GM12891 (cell line): ENCODE results near the gene TM2D3.
"Not testable (repeated sequence)": the region's sequence is repeated elsewhere in the genome, so short reads cannot be mapped to it uniquely, and the experiment has no call there.

Experiments
- DNase-seq: peaks from one replicate; pipeline ENCODE4 v3.0.0; 2011; ENCODE audit warnings: low spot score; ENCODE audit not compliant: insufficient read length
- FAIRE-seq: peaks from 2 replicates; lab custom pipeline; 2011; peaks lifted over from hg19 to GRCh38; lab: Jason Lieb, UNC
- PAX5 ChIP-seq: IDR thresholded peaks from 2 replicates; pipeline ENCODE4 v1.6.1; 2011; ENCODE audit warnings: low read length, moderate library complexity, mild to moderate bottlenecking; ENCODE audit not compliant: insufficient read depth, severe bottlenecking
- POLR2A ChIP-seq: IDR thresholded peaks from 2 replicates; pipeline ENCODE4 v1.6.1; 2011; ENCODE audit warnings: low read depth, low read length, control low read depth
- POLR2AphosphoS5 ChIP-seq: IDR thresholded peaks from 2 replicates; pipeline ENCODE4 v1.6.1; 2011; ENCODE audit warnings: low read depth, low read length, control low read depth
- POU2F2 ChIP-seq: IDR thresholded peaks from 2 replicates; pipeline ENCODE4 v1.6.1; 2011; ENCODE audit warnings: low read depth, mild to moderate bottlenecking, control low read depth, low read length, moderate library complexity
- SPI1 ChIP-seq: IDR thresholded peaks from 2 replicates; pipeline ENCODE4 v1.6.1; 2011; ENCODE audit warnings: low read depth, low read length, control low read depth
- TAF1 ChIP-seq: IDR thresholded peaks from 2 replicates; pipeline ENCODE4 v1.6.1; 2011; ENCODE audit warnings: low read depth, low read length, control low read depth

Gene TM2D3

GRCh38 chr15:101657968-101658784, 6.0 kb upstream of the TM2D3 start:
- FAIRE-seq: no peak
- DNase-seq: no peak
- TF ChIP-seq SPI1 (no peak), POLR2A (no peak), TAF1 (no peak), PAX5 (no peak), POLR2AphosphoS5 (no peak), POU2F2 (no peak)

- DNase-seq (no peak), FAIRE-seq (no peak)
- TF ChIP-seq POLR2AphosphoS5 (no peak), POLR2A (no peak), TAF1 (no peak), PAX5 (no peak), POU2F2 (no peak), SPI1 (no peak)
Observed at GRCh38 chr15:101657171-101657570, 5.0 kb upstream of the TM2D3 start.

GRCh38 chr15:101654624-101655337, 2.6 kb upstream of the TM2D3 start:
- not testable (repeated sequence) for FAIRE-seq, DNase-seq

GRCh38 chr15:101654171-101654570, 2.0 kb upstream of the TM2D3 start:
- DNase-seq: no peak
- TF ChIP-seq SPI1 (no peak), POU2F2 (no peak), POLR2AphosphoS5 (no peak), PAX5 (no peak), POLR2A (no peak), TAF1 (no peak)
- no peak for FAIRE-seq

GRCh38 chr15:101652786-101653430, 727 bp upstream of the TM2D3 start:
- no peak for TF ChIP-seq POLR2A
- TF ChIP-seq TAF1: no peak
- no peak for TF ChIP-seq POU2F2
- no peak for TF ChIP-seq PAX5
- no peak for TF ChIP-seq POLR2AphosphoS5
- TF ChIP-seq SPI1: no peak
- no peak for FAIRE-seq
- DNase-seq: no peak

GRCh38 chr15:101651554-101652097, 555 bp downstream of the TM2D3 start:
- FAIRE-seq: peak; percentile 40

GRCh38 chr15:101650145-101650544, 2.0 kb downstream of the TM2D3 start:
- TF ChIP-seq POLR2AphosphoS5: no peak
- no peak for TF ChIP-seq POU2F2
- no peak for TF ChIP-seq TAF1
- no peak for TF ChIP-seq PAX5
- no peak for TF ChIP-seq SPI1
- TF ChIP-seq POLR2A: no peak
- DNase-seq (no peak), FAIRE-seq (no peak)

More at GRCh38 chr15:101651554-101652097, 555 bp downstream of the TM2D3 start:
- no peak for DNase-seq
- TF ChIP-seq POU2F2 (no peak), POLR2A (no peak), PAX5 (no peak), TAF1 (no peak), SPI1 (no peak), POLR2AphosphoS5 (no peak)

- no peak for TF ChIP-seq POU2F2
- no peak for DNase-seq
- no peak for FAIRE-seq
Observed at GRCh38 chr15:101648356-101648755, 3.8 kb downstream of the TM2D3 start.

- TF ChIP-seq TAF1 (no peak), POLR2A (no peak), SPI1 (no peak), POLR2AphosphoS5 (no peak), PAX5 (no peak), POU2F2 (no peak)
- DNase-seq: no peak
- no peak for FAIRE-seq
Observed at GRCh38 chr15:101647251-101647650, 4.9 kb downstream of the TM2D3 start.

GRCh38 chr15:101646672-101647071, 5.5 kb downstream of the TM2D3 start:
- FAIRE-seq (no peak), DNase-seq (no peak)
- no peak for TF ChIP-seq TAF1
- TF ChIP-seq POLR2A: no peak
- no peak for TF ChIP-seq SPI1
- TF ChIP-seq POU2F2: no peak
- no peak for TF ChIP-seq PAX5
- TF ChIP-seq POLR2AphosphoS5: no peak
